ENCODE measurements around the gene COG5. TPM values are rescaled to one million over a fixed set of nuclear protein-coding genes. Genes with fewer than 3 reads are reported as not detected.

The COG5 gene
- total RNA-seq, 1 experiment from 2014 or later = 29.1 TPM

DNA sequence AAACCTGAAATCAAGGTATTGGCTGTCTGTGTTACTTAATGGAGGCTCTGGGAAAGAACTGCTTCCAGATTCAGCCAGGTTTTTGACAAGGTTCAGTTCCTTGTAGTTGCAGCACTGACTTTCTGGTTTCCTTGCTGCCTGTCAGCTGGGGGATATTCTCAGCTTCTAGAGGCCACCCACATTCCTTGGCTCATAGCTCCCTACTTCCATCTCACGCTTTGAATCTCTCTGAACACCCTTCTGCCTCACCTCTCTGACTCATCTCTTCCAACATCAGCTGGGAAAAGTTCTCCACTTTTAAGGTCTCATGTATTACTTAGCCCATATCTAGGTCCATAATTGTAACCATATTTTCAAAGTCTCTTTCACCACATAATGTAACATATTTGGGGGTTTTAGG lies 116.7 kb downstream of the COG5 start:
- no peaks in the 10 kb centered on the region for H3K4me1 ChIP-seq (ENCODE audit: control insufficient read depth, insufficient read depth, low read length)
- DNase-seq (ENCODE audit: low read depth, low spot score) = no peak
- H3K27me3 ChIP-seq (ENCODE audit: control insufficient read depth, insufficient read depth, low read length) = no peaks in the 10 kb centered on the region
- no peak overlapping the region for H3K4me3 ChIP-seq (ENCODE audit: low read depth in 2 of 2, low read length in 2 of 2)
- TF ChIP-seq POLR2AphosphoS5 (IDR thresholded peaks at IDR 0.05; ENCODE audit: low read depth, low read length) (no peak), SIN3A (IDR thresholded peaks at IDR 0.05; ENCODE audit: borderline replicate concordance, insufficient read depth, low read depth, low read length) (no peak), TCF7L2 (IDR thresholded peaks at IDR 0.05; ENCODE audit: low read depth, low read length) (no peak)
- TF ChIP-seq, protein P1, sequence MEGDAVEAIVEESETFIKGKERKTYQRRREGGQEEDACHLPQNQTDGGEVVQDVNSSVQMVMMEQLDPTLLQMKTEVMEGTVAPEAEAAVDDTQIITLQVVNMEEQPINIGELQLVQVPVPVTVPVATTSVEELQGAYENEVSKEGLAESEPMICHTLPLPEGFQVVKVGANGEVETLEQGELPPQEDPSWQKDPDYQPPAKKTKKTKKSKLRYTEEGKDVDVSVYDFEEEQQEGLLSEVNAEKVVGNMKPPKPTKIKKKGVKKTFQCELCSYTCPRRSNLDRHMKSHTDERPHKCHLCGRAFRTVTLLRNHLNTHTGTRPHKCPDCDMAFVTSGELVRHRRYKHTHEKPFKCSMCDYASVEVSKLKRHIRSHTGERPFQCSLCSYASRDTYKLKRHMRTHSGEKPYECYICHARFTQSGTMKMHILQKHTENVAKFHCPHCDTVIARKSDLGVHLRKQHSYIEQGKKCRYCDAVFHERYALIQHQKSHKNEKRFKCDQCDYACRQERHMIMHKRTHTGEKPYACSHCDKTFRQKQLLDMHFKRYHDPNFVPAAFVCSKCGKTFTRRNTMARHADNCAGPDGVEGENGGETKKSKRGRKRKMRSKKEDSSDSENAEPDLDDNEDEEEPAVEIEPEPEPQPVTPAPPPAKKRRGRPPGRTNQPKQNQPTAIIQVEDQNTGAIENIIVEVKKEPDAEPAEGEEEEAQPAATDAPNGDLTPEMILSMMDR (IDR thresholded peaks at IDR 0.05) = no peak
- TF ChIP-seq, protein P2, sequence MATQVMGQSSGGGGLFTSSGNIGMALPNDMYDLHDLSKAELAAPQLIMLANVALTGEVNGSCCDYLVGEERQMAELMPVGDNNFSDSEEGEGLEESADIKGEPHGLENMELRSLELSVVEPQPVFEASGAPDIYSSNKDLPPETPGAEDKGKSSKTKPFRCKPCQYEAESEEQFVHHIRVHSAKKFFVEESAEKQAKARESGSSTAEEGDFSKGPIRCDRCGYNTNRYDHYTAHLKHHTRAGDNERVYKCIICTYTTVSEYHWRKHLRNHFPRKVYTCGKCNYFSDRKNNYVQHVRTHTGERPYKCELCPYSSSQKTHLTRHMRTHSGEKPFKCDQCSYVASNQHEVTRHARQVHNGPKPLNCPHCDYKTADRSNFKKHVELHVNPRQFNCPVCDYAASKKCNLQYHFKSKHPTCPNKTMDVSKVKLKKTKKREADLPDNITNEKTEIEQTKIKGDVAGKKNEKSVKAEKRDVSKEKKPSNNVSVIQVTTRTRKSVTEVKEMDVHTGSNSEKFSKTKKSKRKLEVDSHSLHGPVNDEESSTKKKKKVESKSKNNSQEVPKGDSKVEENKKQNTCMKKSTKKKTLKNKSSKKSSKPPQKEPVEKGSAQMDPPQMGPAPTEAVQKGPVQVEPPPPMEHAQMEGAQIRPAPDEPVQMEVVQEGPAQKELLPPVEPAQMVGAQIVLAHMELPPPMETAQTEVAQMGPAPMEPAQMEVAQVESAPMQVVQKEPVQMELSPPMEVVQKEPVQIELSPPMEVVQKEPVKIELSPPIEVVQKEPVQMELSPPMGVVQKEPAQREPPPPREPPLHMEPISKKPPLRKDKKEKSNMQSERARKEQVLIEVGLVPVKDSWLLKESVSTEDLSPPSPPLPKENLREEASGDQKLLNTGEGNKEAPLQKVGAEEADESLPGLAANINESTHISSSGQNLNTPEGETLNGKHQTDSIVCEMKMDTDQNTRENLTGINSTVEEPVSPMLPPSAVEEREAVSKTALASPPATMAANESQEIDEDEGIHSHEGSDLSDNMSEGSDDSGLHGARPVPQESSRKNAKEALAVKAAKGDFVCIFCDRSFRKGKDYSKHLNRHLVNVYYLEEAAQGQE (IDR thresholded peaks at IDR 0.05; ENCODE audit: insufficient read depth in 1 of 2, low read depth in 2 of 2, low read length in 1 of 2) = no peak
- intact Hi-C loops (cut with micrococcal nuclease; ENCODE audit: unreplicated experiment) = no loop called here
- H3K27ac ChIP-seq (ENCODE audit: low read length) = no peak overlapping the region
- POLR2A ChIA-PET = no interaction called here
- no TSS peak for BruUV-seq (replicated peaks)
- no peaks in the 10 kb centered on the region for H3K9me3 ChIP-seq (ENCODE audit: control insufficient read depth, insufficient read depth, low read depth, low read length)
- in situ Hi-C loops (cut with HindIII; ENCODE audit: low pct_unique_long_range_greater_than_20kb, low sequenced_read_pairs) = no loop called here
- H3K36me3 ChIP-seq (ENCODE audit: control insufficient read depth, insufficient read depth, low read length) = no peaks in the 10 kb centered on the region
- no peak for ATAC-seq
- CTCF ChIA-PET = no interaction called here

GRCh38 chr7:107446531-107446930 lies 117.2 kb downstream of the COG5 start:
- DNase-seq (ENCODE audit: low read depth, low spot score) (no peak), ATAC-seq (no peak)
- no peaks in the 10 kb centered on the region for H3K9me3 ChIP-seq (ENCODE audit: control insufficient read depth, insufficient read depth, low read depth, low read length)
- no peak overlapping the region for H3K4me3 ChIP-seq (ENCODE audit: low read depth in 2 of 2, low read length in 2 of 2)
- in situ Hi-C loops (cut with HindIII; ENCODE audit: low pct_unique_long_range_greater_than_20kb, low sequenced_read_pairs) (no loop called here), intact Hi-C loops (cut with micrococcal nuclease; ENCODE audit: unreplicated experiment) (no loop called here)
- ChIA-PET POLR2A (no interaction called here), CTCF (no interaction called here)
- H3K27me3 ChIP-seq (ENCODE audit: control insufficient read depth, insufficient read depth, low read length) = no peaks in the 10 kb centered on the region
- no peaks in the 10 kb centered on the region for H3K4me1 ChIP-seq (ENCODE audit: control insufficient read depth, insufficient read depth, low read length)
- no TSS peak for BruUV-seq (replicated peaks)
- TF ChIP-seq, protein P2 (IDR thresholded peaks at IDR 0.05; ENCODE audit: insufficient read depth in 1 of 2, low read depth in 2 of 2, low read length in 1 of 2) = no peak
- TF ChIP-seq, protein P1 (IDR thresholded peaks at IDR 0.05) = no peak
- TF ChIP-seq TCF7L2 (IDR thresholded peaks at IDR 0.05; ENCODE audit: low read depth, low read length) (no peak), SIN3A (IDR thresholded peaks at IDR 0.05; ENCODE audit: borderline replicate concordance, insufficient read depth, low read depth, low read length) (no peak), POLR2AphosphoS5 (IDR thresholded peaks at IDR 0.05; ENCODE audit: low read depth, low read length) (no peak)
- no peak overlapping the region for H3K27ac ChIP-seq (ENCODE audit: low read length)
- H3K36me3 ChIP-seq (ENCODE audit: control insufficient read depth, insufficient read depth, low read length) = no peaks in the 10 kb centered on the region
